Measurements from ENCODE around the gene RPTOR. TPM values are rescaled to one million over a fixed set of nuclear protein-coding genes. Genes with fewer than 3 reads are reported as not detected.
A peak's percentile ranks its signal among the peaks of the same experiment; 100 is the strongest.

The RPTOR gene
- total RNA-seq, 2 experiments from 2014 or later: 32.4 to 35.4 TPM

GRCh38 chr17:80538484-80538883 lies 6.2 kb upstream of the RPTOR start:
- Mint-ChIP-seq H3K9me3 (no peaks in the 10 kb centered on the region), H3K4me1 (ENCODE audit: low read depth) (peaks cover 7% of the 10 kb centered on the region), H3K27me3 (ENCODE audit: low read depth) (peaks cover 2% of the 10 kb centered on the region), H3K27ac (no peak overlapping the region), H3K36me3 (ENCODE audit: low read depth) (no peaks in the 10 kb centered on the region), H3K4me3 (no peak overlapping the region)
- CTCF ChIA-PET: no interaction called here
- intact Hi-C loops (cut with micrococcal nuclease): no loop called here
- no peak for DNase-seq

GRCh38 chr17:80539022-80539641 lies 5.5 kb upstream of the RPTOR start:
- Mint-ChIP-seq H3K4me1 (ENCODE audit: low read depth) (peaks cover 7% of the 10 kb centered on the region), H3K4me3 (no peak overlapping the region), H3K9me3 (no peaks in the 10 kb centered on the region), H3K27me3 (ENCODE audit: low read depth) (peaks cover 2% of the 10 kb centered on the region), H3K36me3 (ENCODE audit: low read depth) (no peaks in the 10 kb centered on the region), H3K27ac (no peak overlapping the region)
- CTCF ChIA-PET: no interaction called here
- intact Hi-C loops (cut with micrococcal nuclease): no loop called here
- DNase-seq: peak; percentile 22

- Mint-ChIP-seq H3K4me3 (peak overlapping the region; percentile 96), H3K27ac (peak overlapping the region; percentile 88), H3K27me3 (ENCODE audit: low read depth) (peaks cover 2% of the 10 kb centered on the region), H3K9me3 (no peaks in the 10 kb centered on the region), H3K4me1 (ENCODE audit: low read depth) (peaks cover 41% of the 10 kb centered on the region), H3K36me3 (ENCODE audit: low read depth) (peaks cover 2% of the 10 kb centered on the region)
- intact Hi-C loops (cut with micrococcal nuclease): no loop called here
- CTCF ChIA-PET: interaction anchor here (1.7 kb wide), 1 partner anchor 353 kb away, joined by 4 read pairs; no protein-coding TSS in a partner anchor
- DNase-seq: no peak
These were observed 825 bp downstream of the RPTOR start for GRCh38 chr17:80545499-80545826.

GRCh38 chr17:80546267-80546666 lies 1.6 kb downstream of the RPTOR start:
- intact Hi-C loops (cut with micrococcal nuclease): no loop called here

GRCh38 chr17:80552523-80552922 lies 7.9 kb downstream of the RPTOR start:
- Mint-ChIP-seq H3K27me3 (ENCODE audit: low read depth) (no peaks in the 10 kb centered on the region), H3K4me3 (no peak overlapping the region), H3K9me3 (no peaks in the 10 kb centered on the region), H3K4me1 (ENCODE audit: low read depth) (peaks cover 26% of the 10 kb centered on the region), H3K27ac (no peak overlapping the region), H3K36me3 (ENCODE audit: low read depth) (peaks cover 3% of the 10 kb centered on the region)
- CTCF ChIA-PET: no interaction called here
- no peak for DNase-seq
- intact Hi-C loops (cut with micrococcal nuclease): no loop called here

More at GRCh38 chr17:80546267-80546666, 1.6 kb downstream of the RPTOR start:
- peak overlapping the region; percentile 96 for H3K4me3 Mint-ChIP-seq
- no peak overlapping the region for H3K27ac Mint-ChIP-seq
- CTCF ChIA-PET: interaction anchor here (1.0 to 1.7 kb wide), 2 partner anchors 29 to 352 kb away, joined by 4 read pairs; no protein-coding TSS in a partner anchor
- peaks cover 45% of the 10 kb centered on the region for H3K4me1 Mint-ChIP-seq (ENCODE audit: low read depth)
- H3K27me3 Mint-ChIP-seq (ENCODE audit: low read depth): peaks cover 2% of the 10 kb centered on the region
- H3K9me3 Mint-ChIP-seq: no peaks in the 10 kb centered on the region
- no peak for DNase-seq
- H3K36me3 Mint-ChIP-seq (ENCODE audit: low read depth): peaks cover 2% of the 10 kb centered on the region

- Mint-ChIP-seq H3K4me1 (ENCODE audit: low read depth) (peaks cover 12% of the 10 kb centered on the region), H3K36me3 (ENCODE audit: low read depth) (peaks cover 3% of the 10 kb centered on the region), H3K4me3 (no peak overlapping the region), H3K9me3 (no peaks in the 10 kb centered on the region), H3K27ac (no peak overlapping the region), H3K27me3 (ENCODE audit: low read depth) (no peaks in the 10 kb centered on the region)
- no peak for DNase-seq
- CTCF ChIA-PET: interaction anchor here (0.6 to 1.8 kb wide), 2 partner anchors 20 to 49 kb away, joined by 3 to 7 read pairs; no protein-coding TSS in a partner anchor
- intact Hi-C loops (cut with micrococcal nuclease): no loop called here
These were observed 10.6 kb downstream of the RPTOR start for GRCh38 chr17:80555266-80555665.

GRCh38 chr17:80558046-80558445 lies 13.4 kb downstream of the RPTOR start:
- CTCF ChIA-PET: interaction anchor here (1.0 to 2.1 kb wide), 3 partner anchors 17 to 131 kb away, joined by 3 to 7 read pairs (median 3); no protein-coding TSS in a partner anchor
- no peaks in the 10 kb centered on the region for H3K27me3 Mint-ChIP-seq (ENCODE audit: low read depth)
- DNase-seq: no peak
- H3K9me3 Mint-ChIP-seq: no peaks in the 10 kb centered on the region
- H3K4me1 Mint-ChIP-seq (ENCODE audit: low read depth): peaks cover 2% of the 10 kb centered on the region
- intact Hi-C loops (cut with micrococcal nuclease): no loop called here
- H3K27ac Mint-ChIP-seq: no peak overlapping the region
- no peak overlapping the region for H3K4me3 Mint-ChIP-seq
- peaks cover 3% of the 10 kb centered on the region for H3K36me3 Mint-ChIP-seq (ENCODE audit: low read depth)

- Mint-ChIP-seq H3K27me3 (ENCODE audit: low read depth) (no peaks in the 10 kb centered on the region), H3K36me3 (ENCODE audit: low read depth) (no peaks in the 10 kb centered on the region), H3K4me1 (ENCODE audit: low read depth) (peaks cover 8% of the 10 kb centered on the region), H3K4me3 (no peak overlapping the region), H3K9me3 (no peaks in the 10 kb centered on the region), H3K27ac (no peak overlapping the region)
- DNase-seq: no peak
- CTCF ChIA-PET: interaction anchor here (2.1 kb wide), 1 partner anchor 16 kb away, joined by 7 read pairs; no protein-coding TSS in a partner anchor
- intact Hi-C loops (cut with micrococcal nuclease): no loop called here
These were observed 15.2 kb downstream of the RPTOR start for GRCh38 chr17:80559825-80560251.

GRCh38 chr17:80561541-80562114 lies 17.0 kb downstream of the RPTOR start:
- DNase-seq: no peak
- Mint-ChIP-seq H3K9me3 (no peaks in the 10 kb centered on the region), H3K4me1 (ENCODE audit: low read depth) (peaks cover 9% of the 10 kb centered on the region), H3K36me3 (ENCODE audit: low read depth) (no peaks in the 10 kb centered on the region), H3K27me3 (ENCODE audit: low read depth) (no peaks in the 10 kb centered on the region), H3K27ac (no peak overlapping the region), H3K4me3 (no peak overlapping the region)
- intact Hi-C loops (cut with micrococcal nuclease): no loop called here
- CTCF ChIA-PET: no interaction called here

GRCh38 chr17:80564545-80564944 lies 19.9 kb downstream of the RPTOR start:
- Mint-ChIP-seq H3K9me3 (no peaks in the 10 kb centered on the region), H3K27me3 (ENCODE audit: low read depth) (no peaks in the 10 kb centered on the region), H3K4me1 (ENCODE audit: low read depth) (peaks cover 11% of the 10 kb centered on the region), H3K4me3 (no peak overlapping the region), H3K27ac (no peak overlapping the region), H3K36me3 (ENCODE audit: low read depth) (no peaks in the 10 kb centered on the region)
- intact Hi-C loops (cut with micrococcal nuclease): no loop called here
- CTCF ChIA-PET: interaction anchor here (0.6 to 1.0 kb wide), 4 partner anchors 11 to 874 kb away, joined by 3 to 5 read pairs (median 3); partner anchors contain the start of gene RPTOR
- no peak for DNase-seq

GRCh38 chr17:80565343-80566053 lies 20.9 kb downstream of the RPTOR start:
- H3K9me3 Mint-ChIP-seq: no peaks in the 10 kb centered on the region
- intact Hi-C loops (cut with micrococcal nuclease): no loop called here
- no peak for DNase-seq
- peaks cover 3% of the 10 kb centered on the region for H3K36me3 Mint-ChIP-seq (ENCODE audit: low read depth)
- H3K27ac Mint-ChIP-seq: no peak overlapping the region
- H3K4me1 Mint-ChIP-seq (ENCODE audit: low read depth): peaks cover 16% of the 10 kb centered on the region
- H3K4me3 Mint-ChIP-seq: no peak overlapping the region
- CTCF ChIA-PET: interaction anchor here (1.5 kb wide), 1 partner anchor 10 kb away, joined by 5 read pairs; no protein-coding TSS in a partner anchor
- no peaks in the 10 kb centered on the region for H3K27me3 Mint-ChIP-seq (ENCODE audit: low read depth)

- H3K27ac Mint-ChIP-seq: no peak overlapping the region
- no peak for DNase-seq
- no peaks in the 10 kb centered on the region for H3K27me3 Mint-ChIP-seq (ENCODE audit: low read depth)
- H3K4me1 Mint-ChIP-seq (ENCODE audit: low read depth): peaks cover 19% of the 10 kb centered on the region
- CTCF ChIA-PET: interaction anchor here (1.5 kb wide), 1 partner anchor 10 kb away, joined by 5 read pairs; no protein-coding TSS in a partner anchor
- peaks cover 3% of the 10 kb centered on the region for H3K36me3 Mint-ChIP-seq (ENCODE audit: low read depth)
- H3K4me3 Mint-ChIP-seq: no peak overlapping the region
- intact Hi-C loops (cut with micrococcal nuclease): no loop called here
- H3K9me3 Mint-ChIP-seq: no peaks in the 10 kb centered on the region
These were observed 21.4 kb downstream of the RPTOR start for GRCh38 chr17:80566054-80566400.

All from activated naive CD4-positive, alpha-beta T cell treated with anti-CD3 and anti-CD28 coated beads for 36 hours (primary cell).